ENCODE data around the gene PTPN9. TPM values are rescaled to one million over a fixed set of nuclear protein-coding genes. Genes with fewer than 3 reads are reported as not detected.

The PTPN9 gene
- total and polyA plus RNA-seq, 4 donors, result 7.1 to 32.4 (median 19.9) TPM

DNA sequence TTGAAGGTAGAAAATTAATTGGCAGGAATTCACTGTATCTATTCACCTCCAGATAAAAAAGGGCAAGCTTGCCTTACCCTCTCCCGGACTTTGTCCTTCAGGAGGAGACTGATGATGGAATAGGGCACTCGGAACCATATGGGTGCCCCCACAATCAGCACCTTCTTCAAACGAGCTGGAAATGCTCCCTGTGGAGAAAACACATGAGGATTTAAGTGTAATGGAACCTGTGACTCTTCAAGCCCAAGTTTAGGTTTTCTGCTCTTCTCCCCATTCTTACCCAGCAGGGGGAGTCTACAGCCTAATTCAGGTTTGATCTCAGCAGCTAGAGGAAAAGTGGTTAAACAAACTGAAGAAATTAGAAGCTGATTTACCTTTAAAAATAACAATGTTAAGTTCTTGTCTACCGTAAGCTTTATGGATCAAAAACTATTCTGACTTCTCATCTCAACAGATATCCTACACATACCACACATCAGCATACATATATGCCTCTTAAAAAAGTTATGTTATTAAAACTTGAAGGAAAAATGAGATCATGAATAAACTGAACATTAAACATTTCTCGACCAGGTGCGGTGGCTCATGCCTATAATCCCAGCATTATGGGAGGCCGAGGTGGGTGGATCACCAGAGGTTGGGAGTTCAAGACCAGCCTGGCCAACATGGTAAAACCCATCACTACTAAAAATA lies 70.1 kb downstream of the PTPN9 start:
- peaks cover 20 to 32% (median 24%) of the 10 kb centered on the region in 4 donors for H3K36me3 ChIP-seq (ENCODE audit: control insufficient read depth in 4 of 4, insufficient read depth in 4 of 4, low read length in 4 of 4)
- no peak overlapping the region for H3K27ac ChIP-seq (ENCODE audit: low read depth in 1 of 2, low read length in 1 of 2)
- TF ChIP-seq, protein P1, sequence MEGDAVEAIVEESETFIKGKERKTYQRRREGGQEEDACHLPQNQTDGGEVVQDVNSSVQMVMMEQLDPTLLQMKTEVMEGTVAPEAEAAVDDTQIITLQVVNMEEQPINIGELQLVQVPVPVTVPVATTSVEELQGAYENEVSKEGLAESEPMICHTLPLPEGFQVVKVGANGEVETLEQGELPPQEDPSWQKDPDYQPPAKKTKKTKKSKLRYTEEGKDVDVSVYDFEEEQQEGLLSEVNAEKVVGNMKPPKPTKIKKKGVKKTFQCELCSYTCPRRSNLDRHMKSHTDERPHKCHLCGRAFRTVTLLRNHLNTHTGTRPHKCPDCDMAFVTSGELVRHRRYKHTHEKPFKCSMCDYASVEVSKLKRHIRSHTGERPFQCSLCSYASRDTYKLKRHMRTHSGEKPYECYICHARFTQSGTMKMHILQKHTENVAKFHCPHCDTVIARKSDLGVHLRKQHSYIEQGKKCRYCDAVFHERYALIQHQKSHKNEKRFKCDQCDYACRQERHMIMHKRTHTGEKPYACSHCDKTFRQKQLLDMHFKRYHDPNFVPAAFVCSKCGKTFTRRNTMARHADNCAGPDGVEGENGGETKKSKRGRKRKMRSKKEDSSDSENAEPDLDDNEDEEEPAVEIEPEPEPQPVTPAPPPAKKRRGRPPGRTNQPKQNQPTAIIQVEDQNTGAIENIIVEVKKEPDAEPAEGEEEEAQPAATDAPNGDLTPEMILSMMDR (IDR thresholded peaks at IDR 0.05; ENCODE audit: control extremely low read depth, extremely low read depth), result peak; percentile 18
- H3K4me3 ChIP-seq, result no peak overlapping the region
- ATAC-seq (ENCODE audit: insufficient read depth, low FRiP score), result no peak
- no peaks in the 10 kb centered on the region for H3K9me3 ChIP-seq (ENCODE audit: control insufficient read depth in 4 of 4, insufficient read depth in 3 of 4, low read length in 3 of 4)
- no peaks in the 10 kb centered on the region for H3K4me1 ChIP-seq (ENCODE audit: control insufficient read depth in 5 of 5, insufficient read depth in 5 of 5, low read length in 5 of 5)
- H3K9ac ChIP-seq (ENCODE audit: insufficient read depth in 1 of 2, low read length in 2 of 2), result no peak overlapping the region
- peak in 2 of 3 donors; percentile 16 to 44 for DNase-seq
- 80 to 82% methylated on average over 7 of the region's 7 CpGs for WGBS, 2 donors
- no peaks in the 10 kb centered on the region for H3K27me3 ChIP-seq (ENCODE audit: control insufficient read depth in 3 of 3, insufficient read depth in 3 of 3, low read length in 2 of 3)

DNA sequence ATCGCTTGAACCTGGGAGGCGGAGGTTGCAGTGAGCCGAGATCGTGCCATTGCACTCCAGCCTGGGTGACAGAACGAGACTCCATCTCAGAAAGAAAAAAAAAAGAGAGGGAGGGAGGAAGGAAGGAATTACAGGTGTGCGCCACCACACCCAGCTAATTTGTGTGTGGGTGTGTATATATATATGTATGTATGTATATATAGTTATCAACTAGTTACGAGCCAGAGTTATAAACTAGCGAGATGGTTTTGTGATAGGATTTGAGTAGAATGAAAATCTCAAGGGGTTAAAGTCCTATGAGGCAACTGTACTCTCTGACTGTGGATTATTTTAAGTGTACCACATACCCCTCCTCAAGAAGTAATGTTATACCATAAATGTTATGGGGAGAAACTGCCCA lies 76.8 kb downstream of the PTPN9 start:
- no peaks in the 10 kb centered on the region for H3K27me3 ChIP-seq (ENCODE audit: control insufficient read depth in 3 of 3, insufficient read depth in 3 of 3, low read length in 2 of 3)
- no peak overlapping the region for H3K27ac ChIP-seq (ENCODE audit: low read depth in 1 of 2, low read length in 1 of 2)
- H3K36me3 ChIP-seq (ENCODE audit: control insufficient read depth in 4 of 4, insufficient read depth in 4 of 4, low read length in 4 of 4), result peaks cover 18 to 23% (median 20%) of the 10 kb centered on the region in 4 donors
- H3K4me1 ChIP-seq (ENCODE audit: control insufficient read depth in 5 of 5, insufficient read depth in 5 of 5, low read length in 5 of 5), result no peaks in the 10 kb centered on the region
- H3K9me3 ChIP-seq (ENCODE audit: control insufficient read depth in 4 of 4, insufficient read depth in 3 of 4, low read length in 3 of 4), result no peaks in the 10 kb centered on the region
- H3K4me3 ChIP-seq, result no peak overlapping the region
- DNase-seq, result no peak
- TF ChIP-seq, protein P1 (IDR thresholded peaks at IDR 0.05; ENCODE audit: control extremely low read depth, extremely low read depth), result no peak
- no peak overlapping the region for H3K9ac ChIP-seq (ENCODE audit: insufficient read depth in 1 of 2, low read length in 2 of 2)
- no peak for ATAC-seq (ENCODE audit: insufficient read depth, low FRiP score)
- WGBS, 2 donors, result 97% methylated on average over 8 of the region's 8 CpGs

DNA sequence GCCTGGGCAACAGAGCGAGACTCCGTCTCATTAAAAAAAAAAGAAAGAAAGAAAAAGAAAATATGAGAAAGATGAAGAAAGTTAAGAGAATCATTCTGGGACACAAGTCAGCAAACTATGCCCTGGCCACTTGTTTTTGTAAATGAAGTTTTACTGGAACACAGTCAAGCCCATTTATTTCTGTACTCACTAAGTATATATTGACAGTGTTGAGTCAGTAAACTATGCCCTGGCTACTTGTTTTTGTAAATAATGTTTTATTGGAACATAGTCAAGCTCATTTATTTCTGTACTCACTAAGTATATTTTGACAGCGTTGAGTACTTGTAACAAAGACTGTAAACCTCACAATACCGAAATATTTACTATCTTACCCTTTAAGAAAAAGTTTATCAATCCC lies 85.4 kb downstream of the PTPN9 start:
- WGBS, 2 donors, result 94 to 95% methylated on average over 4 of the region's 4 CpGs
- no peak overlapping the region for H3K4me3 ChIP-seq
- ATAC-seq (ENCODE audit: insufficient read depth, low FRiP score) (no peak), DNase-seq (no peak)
- peaks cover 0 to 6% (median 1%) of the 10 kb centered on the region in 4 donors for H3K9me3 ChIP-seq (ENCODE audit: control insufficient read depth in 4 of 4, insufficient read depth in 3 of 4, low read length in 3 of 4)
- no peaks in the 10 kb centered on the region for H3K4me1 ChIP-seq (ENCODE audit: control insufficient read depth in 5 of 5, insufficient read depth in 5 of 5, low read length in 5 of 5)
- H3K27me3 ChIP-seq (ENCODE audit: control insufficient read depth in 3 of 3, insufficient read depth in 3 of 3, low read length in 2 of 3), result no peaks in the 10 kb centered on the region
- H3K36me3 ChIP-seq (ENCODE audit: control insufficient read depth in 4 of 4, insufficient read depth in 4 of 4, low read length in 4 of 4), result peaks cover 2 to 23% (median 15%) of the 10 kb centered on the region in 4 donors
- H3K27ac ChIP-seq (ENCODE audit: low read depth in 1 of 2, low read length in 1 of 2), result no peak overlapping the region
- TF ChIP-seq, protein P1 (IDR thresholded peaks at IDR 0.05; ENCODE audit: control extremely low read depth, extremely low read depth), result no peak
- H3K9ac ChIP-seq (ENCODE audit: insufficient read depth in 1 of 2, low read length in 2 of 2), result no peak overlapping the region

All from lung (tissue), 12 donors.